GM12878 (cell line): Measurements from ENCODE around the gene APBA1. TPM values are rescaled to one million over a fixed set of nuclear protein-coding genes. Genes with fewer than 3 reads are reported as not detected.

Experiments
- ATAC-seq: fragments of 200-7000 bp; cut with Tn5 transposase; 3 replicates; pipeline ENCODE4 v1.9.1; 2020; ENCODE audit warnings: mild to moderate bottlenecking, moderate library complexity
- BruUV-seq: library from RNA; stranded (reverse); fragments of 400-500 nt; replicated peaks from 2 replicates; lab custom pipeline; 2021; lab: Mats Ljungman, UMichigan
- CTCF ChIA-PET: fragments of 300-600 bp; sonication (Branson Sonifier 250); formaldehyde crosslinking; extraction: SDS; loops from one replicate; lab custom pipeline; 2021; ENCODE audit warnings: inconsistent platforms; lab: Yijun Ruan, JAX
- POLR2A ChIA-PET: fragments of 350-600 bp; formaldehyde crosslinking; extraction: SDS; loops from one replicate; lab custom pipeline; 2021; ENCODE audit warnings: inconsistent platforms; lab: Charles Lee
- RAD21 ChIA-PET: fragments of 300-600 bp; sonication (Branson Sonifier 250); formaldehyde crosslinking; loops from one replicate; lab custom pipeline; 2023; ENCODE audit warnings: antibody characterized with exemption; ENCODE audit not compliant: unreplicated experiment; lab: Charles Lee
- SMC1A ChIA-PET: fragments of 300-600 bp; sonication (Branson Sonifier 250); formaldehyde crosslinking; loops from one replicate; lab custom pipeline; 2023; ENCODE audit not compliant: unreplicated experiment, uncharacterized antibody; lab: Charles Lee
- DNase-seq: peaks from one replicate; pipeline ENCODE4 v3.0.0-alpha.2; 2011; ENCODE audit warnings: low read depth, low spot score
- FAIRE-seq: peaks from 3 replicates; lab custom pipeline; 2011; peaks lifted over from hg19 to GRCh38; lab: Jason Lieb, UNC
- H2AFZ ChIP-seq: 2 replicates; pipeline ENCODE4 v1.6.0; 2011; ENCODE audit warnings: low read depth, low read length, control low read depth; ENCODE audit not compliant: control insufficient read depth
- H3K27ac ChIP-seq: 2 replicates; pipeline ENCODE4 v1.5.1; 2011; ENCODE audit warnings: control low read depth; ENCODE audit not compliant: control insufficient read depth, insufficient read depth
- H3K27me3 ChIP-seq, 2 experiments: replicated peaks in 1 of 2; 2 replicates each; pipeline versions ENCODE4 v1.6.0 to v1.6.1; 2011; ENCODE audit warnings: low read length in 1 of 2; ENCODE audit not compliant: control insufficient read depth in 2 of 2, insufficient read depth in 2 of 2
- H3K36me3 ChIP-seq, 2 experiments: 2 replicates each; pipeline ENCODE4 v1.5.1; 2011; ENCODE audit warnings: low read length in 1 of 2; ENCODE audit not compliant: control insufficient read depth in 2 of 2, insufficient read depth in 2 of 2
- H3K4me1 ChIP-seq: 2 replicates; pipeline ENCODE4 v1.6.1; 2011; ENCODE audit warnings: mild to moderate bottlenecking, low read length, moderate library complexity, mixed read lengths; ENCODE audit not compliant: control insufficient read depth, insufficient read depth
- H3K4me2 ChIP-seq: 2 replicates; pipeline ENCODE4 v1.6.0; 2011; ENCODE audit warnings: control low read depth; ENCODE audit not compliant: control insufficient read depth, insufficient read depth
- H3K4me3 ChIP-seq: fragments of 200-600 bp; sonication (generic); 2 replicates; pipeline ENCODE4 v1.5.1; 2016
- H3K79me2 ChIP-seq: 2 replicates; pipeline ENCODE4 v1.6.0; 2011; ENCODE audit warnings: low read length; ENCODE audit not compliant: control insufficient read depth, insufficient read depth
- H3K9ac ChIP-seq: 2 replicates; pipeline ENCODE4 v1.8.0; 2011; ENCODE audit warnings: low read length, control low read depth, mixed read lengths; ENCODE audit not compliant: control insufficient read depth, insufficient read depth
- H3K9me3 ChIP-seq: replicated peaks from 3 replicates; pipeline ENCODE4 v1.5.1; 2011; ENCODE audit warnings: mild to moderate bottlenecking, low read length; ENCODE audit not compliant: control insufficient read depth, insufficient read depth
- H4K20me1 ChIP-seq: 2 replicates; pipeline ENCODE4 v1.6.0; 2011; ENCODE audit not compliant: control insufficient read depth, insufficient read depth
- ATF7 ChIP-seq: fragments of 450-650 bp; IDR thresholded peaks from 2 replicates; pipeline ENCODE4 v1.6.1; 2016; ENCODE audit warnings: low read depth, mild to moderate bottlenecking
- EED ChIP-seq: sonication (generic); IDR thresholded peaks from 2 replicates; pipeline ENCODE4 v1.6.1; 2016; ENCODE audit warnings: antibody characterized with exemption, low read depth
- EGR1 ChIP-seq, 2 experiments: IDR thresholded peaks; 1 replicate in 1 of 2; 2 replicates in 1 of 2; pipeline ENCODE4 v1.6.1; 2011 to 2012; ENCODE audit warnings: low read depth in 2 of 2, low read length in 2 of 2, borderline replicate concordance in 1 of 2, mild to moderate bottlenecking in 1 of 2, moderate library complexity in 1 of 2
- JUNB ChIP-seq: IDR thresholded peaks from 2 replicates; pipeline ENCODE4 v1.6.1; 2016; ENCODE audit warnings: antibody characterized with exemption, mild to moderate bottlenecking
- NBN ChIP-seq: fragments of 450-650 bp; IDR thresholded peaks from 2 replicates; pipeline ENCODE4 v1.6.1; 2016
- NR2C2 ChIP-seq: IDR thresholded peaks from 2 replicates; pipeline ENCODE4 v1.6.1; 2011; ENCODE audit warnings: borderline replicate concordance, low read depth; ENCODE audit not compliant: control insufficient read depth, insufficient read length
- POLR2AphosphoS5 ChIP-seq: IDR thresholded peaks from 2 replicates; pipeline ENCODE4 v1.6.1; 2011; ENCODE audit warnings: mild to moderate bottlenecking, low read length, inconsistent platforms
- SKIL ChIP-seq: fragments of 450-650 bp; IDR thresholded peaks from 2 replicates; pipeline ENCODE4 v1.6.1; 2017; ENCODE audit warnings: mild to moderate bottlenecking, low read depth, inconsistent platforms; ENCODE audit not compliant: poor library complexity, severe bottlenecking
- SMAD1 ChIP-seq: fragments of 450-650 bp; IDR thresholded peaks from 2 replicates; pipeline ENCODE4 v1.6.1; 2018; ENCODE audit warnings: mild to moderate bottlenecking, low read depth; ENCODE audit not compliant: partially characterized antibody
- SMAD5 ChIP-seq: IDR thresholded peaks from 2 replicates; pipeline ENCODE4 v1.6.1; 2016; ENCODE audit warnings: antibody characterized with exemption, low read depth
- TARDBP ChIP-seq: IDR thresholded peaks from 2 replicates; pipeline ENCODE4 v1.6.1; 2016; ENCODE audit warnings: borderline replicate concordance
- ZNF207 ChIP-seq: fragments of 450-650 bp; IDR thresholded peaks from 2 replicates; pipeline ENCODE4 v1.6.1; 2014; ENCODE audit warnings: antibody characterized with exemption, mild to moderate bottlenecking, borderline replicate concordance
- ZNF384 ChIP-seq: IDR thresholded peaks from 2 replicates; pipeline ENCODE4 v1.6.1; 2012; ENCODE audit warnings: low read depth, mild to moderate bottlenecking, low read length, improper control_type of control experiment, borderline replicate concordance
- WGBS: methylation state at CpG from one replicate; pipeline ENCODE4 v1.1.6; 2016; ENCODE audit warnings: low lambda C conversion rate; ENCODE audit not compliant: insufficient replicate concordance, insufficient coverage; ENCODE audit errors: missing lambda C conversion rate; 5-methylcytosine and 5-hydroxymethylcytosine counted together
- in situ Hi-C: fragments of 300-500 bp; cut with MboI; formaldehyde crosslinking; loops from 9 replicates; pipeline ENCODE4 v1.14.3; 2018; ENCODE audit warnings: mixed read lengths
- intact Hi-C: fragments of 100-400 bp; cut with micrococcal nuclease; formaldehyde crosslinking; loops from one replicate; pipeline ENCODE4 v1.14.2; 2022; ENCODE audit not compliant: unreplicated experiment
- polyA plus RNA-seq, 11 experiments: library from polyadenylated mRNA; depleted of rRNA in 4 of 11; unstranded in 6 of 11; stranded (reverse) in 5 of 11; fragments of >200 nt; fragmentation: Nextera tagmentation in 4 of 11; fragmentation: Illumina TruSeq in 1 of 11; extraction: Ambion mirVana in 4 of 11; extraction: Trizol in 1 of 11; gene quantifications; 1 replicate in 1 of 11; 2 replicates in 10 of 11; pipeline versions ENCODE4 v1.2.1 to v1.2.3, GENCODE V29; 2011 to 2016; ENCODE audit warnings: inconsistent platforms in 2 of 11, missing spikeins in 2 of 11, low read depth in 1 of 11
- total RNA-seq, 4 experiments: library from RNA; depleted of rRNA in 3 of 4; stranded (reverse); fragments of >200 nt in 3 of 4; fragmentation: Illumina TruSeq in 1 of 4; extraction: Trizol in 1 of 4; gene quantifications; 2 replicates each; pipeline versions ENCODE4 v1.2.1 to v1.2.3, GENCODE V29; 2013 to 2021
- TF ChIP-seq, protein P1 (sequence below): fragments of 450-650 bp; IDR thresholded peaks from 2 replicates; pipeline ENCODE4 v1.6.1; 2017; ENCODE audit warnings: low read depth, mild to moderate bottlenecking, moderate library complexity
- TF ChIP-seq, protein P2 (sequence below): fragments of 450-650 bp; IDR thresholded peaks from 2 replicates; pipeline ENCODE4 v1.6.1; 2016; ENCODE audit warnings: mild to moderate bottlenecking

Gene APBA1
- total and polyA plus RNA-seq, 10 of the 15 experiments (the other 5 are each of a cell fraction or from before 2014, with no cell fraction given) = 0.01 to 1.3 (median 0.05) TPM; not detected in 7

DNA sequence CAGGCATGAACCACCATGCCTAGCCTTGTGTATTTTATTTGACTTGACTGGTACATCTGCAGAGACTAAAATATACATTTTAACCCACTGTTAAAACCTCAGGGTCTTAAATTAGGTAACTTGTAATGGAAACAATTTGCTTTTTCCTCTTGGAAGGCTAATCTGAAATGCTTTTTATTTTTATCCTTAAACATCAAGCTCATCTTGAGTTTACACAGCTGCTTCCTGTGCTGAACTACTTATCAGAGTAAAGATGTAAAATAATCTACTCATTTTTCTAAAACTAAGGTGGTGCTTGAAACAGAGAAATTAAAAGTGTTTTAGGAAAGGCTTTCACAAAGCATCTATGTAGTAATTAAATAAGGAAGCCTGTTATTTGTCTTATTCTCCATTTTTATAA lies 203.0 kb downstream of the APBA1 start:
- H3K4me2 ChIP-seq = no peak overlapping the region
- ChIA-PET CTCF (no interaction called here), RAD21 (no interaction called here), POLR2A (no interaction called here), SMC1A (no interaction called here)
- H3K27me3 ChIP-seq = peaks cover 0 to 2% of the 10 kb centered on the region in 2 experiments; a peak in 2 of 4 replicates
- TF ChIP-seq TARDBP (no peak), ZNF384 (no peak), SMAD5 (no peak), NBN (no peak), ZNF207 (no peak), POLR2AphosphoS5 (no peak)
- FAIRE-seq (no peak), ATAC-seq (no peak), DNase-seq (no peak)
- no peak overlapping the region for H3K9ac ChIP-seq
- H3K4me3 ChIP-seq = no peak overlapping the region
- H2AFZ ChIP-seq = no peak overlapping the region
- no peaks in the 10 kb centered on the region for H3K36me3 ChIP-seq
- no peak overlapping the region for H3K27ac ChIP-seq
- in situ Hi-C loops = no loop called here
- no peaks in the 10 kb centered on the region for H3K4me1 ChIP-seq
- intact Hi-C loops = no loop called here
- H4K20me1 ChIP-seq = no peaks in the 10 kb centered on the region
- BruUV-seq = no TSS peak
- no peaks in the 10 kb centered on the region for H3K79me2 ChIP-seq
- H3K9me3 ChIP-seq = no peaks in the 10 kb centered on the region

DNA sequence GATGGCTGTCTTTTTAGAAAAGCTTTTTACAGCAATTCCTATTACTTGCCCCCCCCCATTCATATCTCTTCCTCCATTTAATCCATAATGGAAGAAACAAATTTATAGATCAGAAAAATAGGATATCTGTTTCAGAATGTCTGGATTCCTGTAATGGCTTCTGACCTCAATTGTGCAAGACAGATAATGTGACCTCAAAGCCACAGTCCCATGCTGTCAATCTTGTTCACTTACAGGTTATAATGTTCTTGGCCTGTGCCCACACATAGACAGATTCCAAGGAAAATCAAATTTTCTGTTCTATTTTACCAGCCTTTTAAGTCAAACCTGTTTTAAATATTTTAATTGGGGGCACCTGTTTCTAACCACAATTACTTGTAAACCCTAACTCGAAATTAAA lies 203.8 kb downstream of the APBA1 start:
- H3K79me2 ChIP-seq = no peaks in the 10 kb centered on the region
- ChIA-PET POLR2A (no interaction called here), CTCF (no interaction called here), RAD21 (no interaction called here), SMC1A (interaction anchor here (1.1 kb wide), 1 partner anchor 19 kb away, joined by 3 read pairs; no protein-coding TSS in a partner anchor)
- H3K9ac ChIP-seq = no peak overlapping the region
- ATAC-seq (no peak), FAIRE-seq (no peak), DNase-seq (no peak)
- no peaks in the 10 kb centered on the region for H4K20me1 ChIP-seq
- H3K36me3 ChIP-seq = no peaks in the 10 kb centered on the region
- H2AFZ ChIP-seq = no peak overlapping the region
- no peak overlapping the region for H3K4me2 ChIP-seq
- H3K9me3 ChIP-seq = no peaks in the 10 kb centered on the region
- peaks cover 0 to 1% of the 10 kb centered on the region in 2 experiments; a peak in 3 of 4 replicates for H3K27me3 ChIP-seq
- BruUV-seq = no TSS peak
- H3K4me3 ChIP-seq = no peak overlapping the region
- WGBS = 0% methylated on average over 1 of the region's 1 CpG
- intact Hi-C loops = no loop called here
- H3K4me1 ChIP-seq = no peaks in the 10 kb centered on the region
- in situ Hi-C loops = no loop called here
- no peak overlapping the region for H3K27ac ChIP-seq
- no peak for TF ChIP-seq SMAD1
- no peak for TF ChIP-seq ATF7
- TF ChIP-seq, protein P1, sequence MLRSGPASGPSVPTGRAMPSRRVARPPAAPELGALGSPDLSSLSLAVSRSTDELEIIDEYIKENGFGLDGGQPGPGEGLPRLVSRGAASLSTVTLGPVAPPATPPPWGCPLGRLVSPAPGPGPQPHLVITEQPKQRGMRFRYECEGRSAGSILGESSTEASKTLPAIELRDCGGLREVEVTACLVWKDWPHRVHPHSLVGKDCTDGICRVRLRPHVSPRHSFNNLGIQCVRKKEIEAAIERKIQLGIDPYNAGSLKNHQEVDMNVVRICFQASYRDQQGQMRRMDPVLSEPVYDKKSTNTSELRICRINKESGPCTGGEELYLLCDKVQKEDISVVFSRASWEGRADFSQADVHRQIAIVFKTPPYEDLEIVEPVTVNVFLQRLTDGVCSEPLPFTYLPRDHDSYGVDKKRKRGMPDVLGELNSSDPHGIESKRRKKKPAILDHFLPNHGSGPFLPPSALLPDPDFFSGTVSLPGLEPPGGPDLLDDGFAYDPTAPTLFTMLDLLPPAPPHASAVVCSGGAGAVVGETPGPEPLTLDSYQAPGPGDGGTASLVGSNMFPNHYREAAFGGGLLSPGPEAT = no peak
- TF ChIP-seq SKIL = no peak
- no peak for TF ChIP-seq EGR1 (IDR thresholded peaks at IDR 0.05; ENCODE audit: borderline replicate concordance in 1 of 2, low read depth in 2 of 2, low read length in 2 of 2)
- no peak for TF ChIP-seq JUNB
- no peak for TF ChIP-seq EED
- TF ChIP-seq NR2C2 = no peak
- TF ChIP-seq, protein P2, sequence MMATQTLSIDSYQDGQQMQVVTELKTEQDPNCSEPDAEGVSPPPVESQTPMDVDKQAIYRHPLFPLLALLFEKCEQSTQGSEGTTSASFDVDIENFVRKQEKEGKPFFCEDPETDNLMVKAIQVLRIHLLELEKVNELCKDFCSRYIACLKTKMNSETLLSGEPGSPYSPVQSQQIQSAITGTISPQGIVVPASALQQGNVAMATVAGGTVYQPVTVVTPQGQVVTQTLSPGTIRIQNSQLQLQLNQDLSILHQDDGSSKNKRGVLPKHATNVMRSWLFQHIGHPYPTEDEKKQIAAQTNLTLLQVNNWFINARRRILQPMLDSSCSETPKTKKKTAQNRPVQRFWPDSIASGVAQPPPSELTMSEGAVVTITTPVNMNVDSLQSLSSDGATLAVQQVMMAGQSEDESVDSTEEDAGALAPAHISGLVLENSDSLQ = no peak
